Stimulated activated CD8-positive, alpha-beta memory T cell treated with anti-CD3 and anti-CD28 coated beads, Interleukin-4, amount 100 ng/mL, for 1 hour (primary cell): ENCODE data around the gene EIF4E1B.

Experiments used
- DNase-seq, 2 donors: peaks; one replicate each; pipeline ENCODE4 v3.0.0-alpha.2; 2020; ENCODE audit warnings: low read depth in 2 of 2, low spot score in 1 of 2

Gene EIF4E1B

DNA sequence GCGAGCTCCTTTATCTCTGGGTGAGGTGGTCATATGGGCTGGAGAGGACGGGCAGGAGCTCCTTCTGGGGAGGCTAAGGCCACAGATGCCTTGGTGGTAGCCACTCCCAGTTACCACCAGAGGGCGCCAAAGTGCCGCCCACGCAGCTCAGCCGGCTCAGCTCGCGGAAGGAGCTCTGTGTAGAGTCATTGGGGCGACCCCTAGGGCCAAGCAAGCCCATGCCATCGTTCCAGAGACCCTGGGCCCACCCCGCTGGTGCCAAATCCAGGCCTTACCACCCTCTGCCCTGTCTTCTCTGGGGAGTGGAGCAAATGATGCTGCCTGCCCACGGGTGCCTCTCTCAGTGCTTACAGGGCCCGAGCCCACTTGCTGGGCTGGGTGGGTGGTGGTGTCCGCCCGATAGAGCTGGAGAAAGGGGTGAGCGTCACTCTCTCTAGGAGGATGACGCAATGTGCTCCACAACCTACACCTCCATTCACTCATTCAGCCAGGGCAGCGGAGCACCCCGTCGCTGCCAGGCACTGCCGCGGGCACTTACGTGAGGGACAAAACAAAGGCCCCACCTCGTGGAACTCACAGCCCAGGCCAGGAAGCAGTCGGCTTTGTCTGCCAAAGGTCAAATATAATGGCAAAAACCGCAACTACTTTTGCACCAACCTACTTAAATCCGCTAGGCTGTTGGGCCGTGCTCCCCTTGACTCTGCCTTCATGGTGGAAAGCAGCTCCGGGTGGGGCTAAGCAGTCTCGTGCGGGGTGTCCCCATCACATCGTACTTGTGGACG, 30.6 kb downstream of the EIF4E1B start:
- peak; percentile 55 to 58 for DNase-seq

DNA sequence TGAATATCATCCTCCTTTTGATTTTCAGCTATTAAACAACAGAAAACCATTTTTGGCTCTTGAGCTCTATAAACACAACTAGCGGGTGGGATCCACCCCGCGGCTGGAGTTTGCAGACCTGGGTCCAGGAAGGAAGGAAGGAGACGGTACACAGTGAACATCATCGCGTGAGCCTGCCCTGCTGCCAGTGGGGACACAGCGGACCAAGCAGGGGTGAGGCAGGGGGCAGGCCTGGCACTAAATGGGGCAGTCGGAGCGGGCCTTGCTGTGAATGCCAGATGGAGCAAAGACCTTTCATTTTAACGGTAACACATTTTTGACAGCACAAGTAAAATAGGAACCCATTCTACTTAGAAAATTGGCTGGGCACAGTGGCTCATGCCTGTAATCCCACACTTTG, 31.2 kb downstream of the EIF4E1B start:
- no peak for DNase-seq

DNA sequence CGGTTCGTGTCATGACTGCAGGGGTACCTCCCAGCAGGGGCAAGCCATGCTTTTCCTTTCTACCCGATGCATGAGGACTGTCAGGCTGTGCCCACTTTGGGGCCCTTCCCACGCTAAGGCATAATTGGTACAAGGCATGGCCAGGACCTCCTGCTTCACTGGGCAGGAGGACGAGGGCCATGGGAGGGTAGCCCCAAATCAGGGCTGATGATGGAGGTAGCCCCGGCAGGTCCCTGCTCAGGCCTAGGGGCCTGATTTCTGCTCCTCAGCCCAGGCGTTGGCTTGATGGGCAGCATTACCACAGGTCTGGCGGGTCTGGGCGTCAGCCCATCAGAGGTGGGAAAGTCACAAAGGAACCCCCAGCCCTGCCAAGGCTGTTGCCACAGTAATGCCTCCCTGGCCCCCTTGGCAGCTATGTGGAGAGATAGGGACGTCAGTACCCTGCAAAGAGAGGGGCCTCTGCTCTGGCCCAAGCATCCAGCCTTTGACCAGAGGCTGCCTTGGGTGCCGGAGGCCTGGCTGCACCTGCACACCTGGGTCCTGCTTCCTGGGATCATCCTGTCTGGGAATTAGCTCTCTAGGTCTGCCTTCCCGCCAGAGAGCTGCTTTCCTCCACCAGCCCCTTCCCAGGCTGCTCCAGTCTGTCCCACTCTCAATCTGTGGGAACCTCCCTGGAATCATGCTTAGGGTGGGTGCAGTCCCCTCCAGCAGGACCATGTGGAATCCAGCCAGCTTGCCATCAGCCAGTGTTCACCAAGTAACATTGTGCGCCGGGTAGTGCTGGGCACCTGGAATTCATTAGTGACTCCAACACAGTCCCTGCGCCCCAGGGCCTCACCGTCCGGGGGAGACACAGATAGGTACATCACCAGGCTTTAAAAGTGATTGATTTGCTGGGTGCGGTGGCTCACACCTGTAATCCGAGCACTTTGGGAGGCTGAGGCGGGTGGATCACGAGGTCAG, 32.2 kb downstream of the EIF4E1B start:
- DNase-seq, result no peak

DNA sequence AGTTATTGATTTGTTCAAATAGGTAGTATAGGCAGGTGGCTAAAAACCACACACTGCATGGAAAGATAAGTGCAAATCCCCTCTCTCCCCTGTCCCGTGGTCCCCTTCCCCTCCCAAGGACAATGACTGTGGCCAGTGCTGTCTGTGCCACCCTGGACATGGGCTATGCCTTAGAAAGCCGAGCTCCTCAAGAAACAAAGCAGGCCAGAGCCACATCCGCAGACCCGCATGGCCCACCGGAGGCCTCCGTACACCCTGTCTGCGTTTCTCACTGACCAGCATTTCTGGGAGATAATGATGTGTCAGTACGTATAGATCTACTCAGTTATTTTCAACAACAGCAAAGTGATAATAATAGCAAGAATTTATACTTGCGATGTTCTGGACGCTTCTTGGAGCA, 33.1 kb downstream of the EIF4E1B start:
- no peak for DNase-seq

DNA sequence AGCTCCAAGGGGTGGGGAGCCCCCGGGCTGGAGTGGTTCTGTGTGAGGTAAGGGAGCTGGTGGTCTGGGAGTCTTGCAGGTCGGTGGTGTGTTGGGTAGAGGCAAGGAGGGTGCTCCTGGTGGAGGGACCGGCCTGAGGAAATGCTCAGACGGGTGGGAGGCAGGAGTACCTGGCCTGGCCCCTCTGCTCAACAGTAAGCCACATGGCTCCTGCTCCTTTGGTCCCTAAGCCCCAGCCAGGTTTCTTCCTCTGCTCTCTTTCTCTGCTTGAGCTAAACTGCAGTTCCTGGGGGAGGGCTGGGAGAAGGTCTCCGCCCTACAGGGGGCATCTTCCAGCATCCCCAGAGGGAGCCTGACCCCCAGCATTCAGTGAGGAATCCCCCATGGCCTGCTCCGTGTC, 34.0 kb downstream of the EIF4E1B start:
- DNase-seq, result no peak

DNA sequence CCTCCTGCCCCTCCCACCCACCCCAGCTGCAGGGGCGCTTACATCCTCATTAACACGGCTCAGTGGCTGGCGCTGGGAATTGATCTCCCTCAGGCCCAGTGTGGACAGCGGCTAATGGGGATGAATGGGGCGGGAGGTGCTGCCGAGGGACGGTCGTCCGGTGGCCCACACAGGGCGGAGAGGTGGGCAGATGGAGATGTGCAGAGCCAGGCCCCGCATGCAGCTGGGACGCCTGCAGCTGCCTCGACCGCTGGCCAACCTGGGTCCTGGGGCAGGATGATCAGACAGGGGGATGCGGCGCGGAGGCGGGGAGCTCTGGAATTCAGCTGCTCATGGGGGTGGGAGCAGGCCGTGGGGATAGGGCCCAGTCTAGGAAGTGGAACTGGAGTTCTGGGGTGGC, 34.4 kb downstream of the EIF4E1B start:
- no peak for DNase-seq

DNA sequence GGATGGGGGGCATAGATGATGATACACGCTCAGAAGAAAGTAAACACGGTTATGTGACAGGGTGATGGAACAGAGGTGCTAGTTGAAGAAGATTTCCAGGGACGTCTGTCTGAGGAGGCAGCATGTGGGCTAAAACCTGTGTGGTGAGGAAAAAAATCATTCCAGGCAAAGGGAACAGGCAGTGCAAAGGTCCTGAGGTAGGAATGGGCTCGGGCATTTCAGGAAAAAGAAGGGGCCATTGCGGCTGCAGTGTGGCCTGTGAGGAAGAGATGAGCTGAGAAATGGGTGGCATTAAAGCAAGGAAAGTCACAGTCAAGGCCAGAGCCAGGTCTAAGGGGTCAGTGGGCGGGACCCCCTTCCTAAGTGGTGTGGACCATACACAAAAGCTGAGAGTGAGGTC, 35.0 kb downstream of the EIF4E1B start:
- DNase-seq, result no peak

DNA sequence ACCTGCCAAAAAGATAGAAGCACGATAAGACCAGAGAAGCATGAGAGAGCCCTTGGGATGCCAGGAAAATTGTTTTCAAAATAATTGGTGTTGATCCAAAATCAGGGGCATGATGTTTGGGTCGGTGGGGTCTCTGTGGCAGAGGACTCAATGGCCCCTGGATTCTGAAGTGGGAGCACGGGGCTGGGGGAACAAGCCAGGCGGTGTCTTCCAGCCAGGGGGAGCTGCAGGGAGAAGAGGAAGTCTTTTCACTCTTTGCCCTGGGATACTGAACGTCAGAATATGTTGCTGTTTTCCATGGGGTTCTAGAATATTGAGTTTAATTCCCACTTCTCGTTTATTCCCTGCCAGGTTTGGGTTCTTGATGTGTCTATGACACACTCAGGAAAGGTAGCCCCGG, 37.2 kb downstream of the EIF4E1B start:
- no peak for DNase-seq

DNA sequence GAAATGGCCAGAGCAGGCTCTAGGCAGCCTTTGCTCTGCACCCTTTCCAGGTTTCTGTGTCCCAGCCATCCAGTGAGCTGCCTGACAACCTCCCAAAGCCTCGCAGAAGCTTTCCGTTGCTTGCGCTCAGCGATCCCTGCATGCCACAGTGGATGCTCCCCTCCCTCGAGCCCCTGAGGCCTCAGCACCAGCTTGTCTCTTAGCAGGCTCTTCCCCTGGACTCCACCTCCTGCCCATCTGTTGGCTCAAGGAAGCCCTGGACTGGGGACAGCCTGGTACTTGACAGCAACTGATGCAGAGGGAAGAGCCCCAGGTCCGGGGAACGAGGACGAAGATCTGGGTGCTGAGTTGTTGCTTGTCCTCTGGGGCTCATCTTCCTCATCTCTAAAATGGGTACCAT, 40.0 kb downstream of the EIF4E1B start:
- DNase-seq, result no peak

DNA sequence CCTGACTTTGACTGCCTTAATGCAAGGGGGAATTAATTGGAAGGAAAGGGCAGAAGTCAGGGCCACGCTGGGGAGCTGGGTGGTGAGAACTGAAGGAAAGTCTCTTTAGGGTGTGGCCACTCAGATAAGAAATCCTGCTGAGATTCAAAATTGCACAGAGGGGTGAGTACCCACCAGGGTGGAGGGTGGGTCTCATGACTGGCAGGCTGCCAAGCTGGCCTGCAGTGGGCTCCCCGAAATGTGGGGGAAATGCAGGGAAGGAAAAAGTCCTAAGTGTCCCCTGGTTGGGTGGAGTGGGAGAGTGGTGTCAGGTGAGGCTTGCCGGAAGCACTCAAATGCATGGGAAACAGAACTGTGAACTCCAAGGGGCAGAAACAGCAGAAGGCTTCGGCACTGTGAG, 40.9 kb downstream of the EIF4E1B start:
- no peak for DNase-seq

DNA sequence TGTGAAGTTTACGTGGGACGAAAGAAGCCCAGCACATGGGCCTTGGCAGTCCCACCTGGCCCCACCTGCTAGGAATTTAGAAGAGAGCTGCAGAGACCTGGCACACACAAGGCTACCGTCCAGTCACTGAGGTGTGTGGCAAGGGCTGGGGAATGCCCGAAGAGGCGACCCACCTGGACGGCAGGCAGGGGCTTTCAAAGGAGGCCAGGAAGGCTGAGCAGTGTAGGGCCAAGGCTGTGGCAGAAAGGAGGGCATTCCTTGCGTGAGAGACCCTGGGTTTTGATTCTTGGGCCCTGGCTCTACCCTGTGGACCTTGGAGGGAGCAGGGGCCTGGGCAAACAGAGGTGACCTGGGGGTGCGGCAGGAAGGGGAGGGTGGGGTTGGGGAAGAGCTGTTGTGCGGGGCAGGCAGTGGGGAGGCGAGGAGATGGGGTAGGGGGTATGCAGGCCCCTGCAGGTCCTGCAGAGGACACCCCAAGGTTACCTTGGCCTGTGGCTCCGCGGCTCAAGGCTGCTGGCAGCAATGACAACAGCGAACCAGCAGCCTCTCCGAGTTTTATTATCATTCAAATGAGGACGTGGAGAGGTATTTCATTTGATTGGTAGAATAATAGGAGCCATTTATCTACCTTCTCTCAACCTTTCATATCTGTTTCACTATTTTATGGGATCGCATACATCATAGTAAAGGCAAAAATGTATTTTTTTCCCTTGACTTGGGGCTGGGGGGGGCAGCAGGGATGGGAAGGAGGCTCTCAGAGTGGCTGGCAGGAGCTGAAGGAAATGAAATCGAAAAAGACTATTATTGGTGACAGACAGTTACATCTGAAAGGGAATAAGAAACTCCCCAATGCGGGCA, 41.6 kb downstream of the EIF4E1B start:
- no peak for DNase-seq

DNA sequence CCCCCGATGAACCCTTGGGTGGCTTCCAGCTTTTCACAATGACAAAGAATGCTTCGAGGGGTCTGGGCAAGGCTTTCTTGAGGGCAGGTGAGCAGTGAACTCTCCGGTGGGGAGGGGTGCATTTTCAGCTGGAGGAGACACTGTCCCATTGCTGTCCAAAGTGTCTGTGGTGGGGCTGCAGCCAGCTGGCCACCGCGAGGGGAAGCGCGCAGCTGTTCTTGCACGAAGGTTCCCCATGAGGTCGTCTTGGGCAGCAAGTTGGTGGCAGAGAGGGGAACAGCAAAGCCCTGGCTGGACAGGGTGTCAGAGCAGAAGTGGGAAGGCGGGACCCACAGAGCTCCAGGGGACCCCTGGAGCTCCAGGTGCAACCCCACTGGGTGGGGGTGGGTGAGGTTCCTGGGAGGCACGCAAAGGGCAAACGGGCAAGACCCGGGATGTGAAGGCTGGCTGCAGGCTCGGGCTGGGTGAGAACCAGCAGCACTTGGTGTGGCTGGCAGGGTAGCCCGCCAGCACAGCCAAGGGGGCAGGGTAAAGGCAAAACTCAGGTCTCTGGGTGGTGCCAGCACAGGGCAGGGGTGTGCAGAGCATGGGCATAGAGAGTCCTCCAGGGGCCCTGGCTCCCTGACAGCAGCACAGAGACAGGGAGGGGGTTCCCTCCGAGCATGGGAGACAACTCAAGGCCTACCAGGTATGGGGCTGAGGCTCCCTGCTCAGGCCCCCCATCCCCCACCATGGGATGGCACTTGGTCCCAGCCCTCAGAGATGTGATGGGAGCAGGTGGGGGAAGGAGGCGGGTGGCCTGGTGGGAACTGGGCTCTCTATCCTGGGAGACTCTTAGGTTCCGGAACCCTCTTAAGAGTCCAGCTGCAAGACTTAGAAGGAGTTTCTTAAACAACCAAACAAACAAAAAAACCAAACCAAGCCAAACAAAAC, 43.4 kb downstream of the EIF4E1B start:
- DNase-seq, result no peak

DNA sequence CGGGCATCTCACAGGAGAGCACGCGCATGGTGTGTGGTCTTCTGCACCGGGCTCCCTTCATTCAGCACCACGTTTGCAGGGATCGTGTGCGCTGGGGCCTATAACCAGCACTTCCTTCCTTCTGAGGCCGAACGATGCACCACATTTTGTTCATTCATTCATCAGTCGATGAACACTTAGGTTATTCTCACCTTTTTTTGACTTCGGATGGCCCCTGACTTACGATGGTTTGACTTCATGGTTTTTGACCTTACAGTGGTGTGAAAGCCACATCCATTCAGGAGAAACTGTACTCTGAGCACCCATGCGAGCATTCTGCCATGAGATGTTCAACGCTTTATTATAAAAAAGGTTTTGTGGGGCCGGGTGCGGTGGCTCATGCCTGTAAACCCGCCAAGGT, 44.3 kb downstream of the EIF4E1B start:
- DNase-seq, result no peak

DNA sequence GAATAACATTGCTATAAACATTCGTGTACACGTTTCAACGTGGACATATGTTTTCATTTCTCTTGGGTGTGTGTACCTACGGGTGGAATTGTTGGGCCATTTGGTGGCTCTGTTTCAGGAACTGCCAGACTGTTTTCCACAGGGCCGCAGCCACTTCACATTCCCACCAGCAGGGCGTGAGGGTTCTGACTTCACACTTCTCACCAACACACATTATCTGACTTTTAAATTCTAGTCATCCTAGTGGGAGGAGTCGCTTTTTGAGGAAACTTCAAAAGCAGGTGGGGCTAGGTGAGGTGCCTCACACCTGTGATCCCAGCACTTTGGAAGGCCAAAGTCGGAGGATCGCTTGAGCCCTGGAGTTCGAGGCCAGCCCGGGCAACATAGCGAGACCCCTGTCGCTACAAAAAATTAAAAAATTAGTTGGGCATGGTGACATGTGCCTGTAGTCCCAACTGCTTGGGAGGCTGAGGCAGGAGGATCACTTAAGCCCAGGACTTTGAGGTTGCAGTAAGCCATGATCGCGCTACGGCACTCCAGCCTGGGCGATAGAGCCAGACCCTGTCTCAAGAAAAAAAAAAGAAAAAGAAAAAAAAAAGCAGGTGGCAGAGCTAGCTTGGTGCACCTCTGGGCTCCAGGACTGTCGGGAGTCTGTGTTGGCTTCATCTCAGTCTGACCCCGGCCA, 45.3 kb downstream of the EIF4E1B start:
- DNase-seq, result no peak

DNA sequence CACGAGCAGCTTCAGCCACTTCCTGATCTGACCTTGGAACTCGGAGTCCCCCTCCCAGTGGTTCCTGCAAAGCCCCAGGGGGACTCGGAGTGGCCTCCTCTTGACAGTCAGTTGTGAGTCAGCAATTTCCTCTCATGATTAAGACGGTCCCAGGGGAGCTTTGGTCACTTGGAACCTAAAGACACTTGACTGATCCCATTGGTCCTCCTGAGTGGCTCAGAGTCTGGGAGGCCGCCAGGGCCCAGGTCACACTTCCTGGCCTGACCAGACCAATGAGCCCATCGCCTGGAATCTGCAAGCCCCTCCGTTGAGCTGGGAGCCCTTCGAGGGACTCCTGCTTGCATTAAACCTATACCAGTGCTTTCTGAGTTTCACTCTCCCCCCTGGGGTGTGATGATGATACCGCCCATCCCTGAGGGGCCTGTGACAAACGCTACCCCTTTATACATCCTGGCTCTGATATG, 45.9 kb downstream of the EIF4E1B start:
- DNase-seq, result no peak

DNA sequence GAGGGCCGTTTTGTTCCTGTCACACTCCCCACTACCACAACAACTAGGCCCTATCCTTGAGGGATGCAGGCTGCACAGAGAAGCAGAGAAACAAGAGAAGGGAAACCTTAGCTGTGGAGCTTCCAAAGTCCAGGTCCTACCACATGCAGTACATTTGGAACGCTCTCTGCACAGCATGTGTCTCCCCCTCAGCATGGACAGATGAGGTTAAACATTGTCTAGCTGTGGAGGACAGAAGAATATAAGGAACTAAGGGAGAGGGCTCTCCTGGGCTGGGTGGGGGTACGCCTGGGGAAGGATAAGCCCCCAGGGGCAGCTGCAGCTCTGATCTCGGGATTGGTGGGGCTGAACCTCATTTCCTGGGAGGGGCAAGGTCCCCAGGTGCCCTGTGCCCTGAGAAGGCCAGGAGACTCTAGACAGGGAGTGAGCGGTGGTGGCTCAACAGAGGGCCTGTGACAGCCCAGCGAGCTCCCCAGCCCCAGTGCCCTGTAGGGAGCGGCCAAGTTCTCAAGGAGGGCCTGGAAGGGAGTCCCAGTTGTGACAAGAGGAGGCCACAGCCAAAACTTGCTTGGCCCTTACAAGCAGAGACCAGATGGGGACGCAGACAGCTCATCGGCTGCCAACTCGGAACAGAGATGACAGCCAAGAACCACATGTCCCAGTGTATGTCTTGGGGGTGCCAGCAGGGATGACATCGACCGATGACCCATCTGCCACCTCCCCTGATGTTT, 46.9 kb downstream of the EIF4E1B start:
- DNase-seq, result no peak

DNA sequence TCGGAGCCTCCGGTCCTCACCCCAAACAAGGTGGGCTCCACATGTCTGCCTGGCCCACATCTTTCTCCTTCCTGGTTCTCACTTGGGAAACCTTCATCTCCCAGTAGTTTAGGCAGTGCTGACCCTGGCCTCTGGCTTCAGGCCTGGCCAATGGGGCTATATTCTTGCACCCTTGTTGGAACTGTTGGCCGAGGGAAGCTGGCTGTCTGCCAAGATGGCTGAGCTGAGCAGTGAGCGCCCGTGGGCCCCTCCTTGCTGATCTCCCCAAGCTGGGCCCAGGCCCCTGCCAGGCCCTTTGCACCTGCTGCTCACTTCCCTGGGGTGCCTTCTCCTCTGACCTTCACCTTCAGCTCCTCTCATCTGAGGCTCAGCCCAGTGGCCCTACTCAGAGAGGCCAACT, 48.1 kb downstream of the EIF4E1B start:
- DNase-seq, result no peak

DNA sequence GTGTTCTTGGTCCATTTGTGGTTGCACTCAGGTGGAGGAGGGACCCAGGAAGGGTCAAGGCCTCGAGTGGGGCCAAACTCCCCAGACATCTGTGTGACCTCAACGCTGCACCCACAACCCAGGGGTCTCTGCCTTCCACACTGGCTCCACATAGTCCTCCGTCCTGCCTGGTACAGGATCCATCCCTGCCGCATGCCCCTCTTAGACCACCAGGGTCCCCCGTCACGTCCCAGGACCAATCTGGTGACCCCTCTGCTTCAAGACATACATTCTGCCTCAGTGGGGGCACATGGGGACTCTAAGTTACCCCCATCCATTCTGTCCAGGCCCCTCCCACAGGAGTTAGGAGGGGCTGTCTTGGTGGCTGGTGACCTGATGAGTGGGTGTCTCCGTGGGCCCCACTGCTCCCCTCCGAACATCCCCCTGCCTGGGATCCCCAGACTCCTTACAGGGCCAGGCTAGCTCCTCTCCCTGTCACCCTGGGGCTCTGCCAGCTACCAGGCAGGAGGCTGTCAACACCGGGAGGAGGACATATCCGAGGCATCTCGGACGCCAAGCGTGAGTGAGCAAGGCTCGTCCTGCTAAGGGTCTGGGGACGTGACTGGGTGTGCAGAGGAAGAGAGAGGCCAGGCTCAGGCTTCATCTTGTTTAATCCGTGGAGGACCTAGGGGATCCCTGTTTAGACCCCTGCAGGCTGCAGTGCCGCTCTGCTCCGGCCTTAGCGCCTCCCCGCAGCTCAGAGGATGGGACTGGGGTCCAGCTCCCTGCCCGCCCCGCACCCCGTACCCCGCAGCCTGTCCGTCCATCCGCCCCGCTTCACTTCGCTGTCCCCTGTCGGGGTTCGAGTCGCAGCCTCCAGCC, 49.1 kb downstream of the EIF4E1B start:
- no peak for DNase-seq
